ENCODE measurements around the gene EAF1.

- TF ChIP-seq HDGF (IDR thresholded peaks at IDR 0.05; ENCODE audit: borderline replicate concordance) (no peak), L3MBTL2 (conservative IDR thresholded peaks at IDR 0.05) (no peak), SP1 (IDR thresholded peaks at IDR 0.05) (no peak), BHLHE40 (IDR thresholded peaks at IDR 0.05; ENCODE audit: borderline replicate concordance) (no peak), SUZ12 (IDR thresholded peaks at IDR 0.05) (no peak), FOXM1 (IDR thresholded peaks at IDR 0.05; ENCODE audit: borderline replicate concordance) (no peak), FOXK2 (IDR thresholded peaks at IDR 0.05) (no peak), NFRKB (IDR thresholded peaks at IDR 0.05) (no peak), ARNT (IDR thresholded peaks at IDR 0.05) (no peak), CTBP1 (IDR thresholded peaks at IDR 0.05; ENCODE audit: borderline replicate concordance) (no peak), ELF4 (IDR thresholded peaks at IDR 0.05) (no peak), LEF1 (IDR thresholded peaks at IDR 0.05; ENCODE audit: borderline replicate concordance) (no peak), TARDBP (IDR thresholded peaks at IDR 0.05) (no peak), FOXA1 (IDR thresholded peaks at IDR 0.05) (no peak)
Measured at GRCh38 chr3:15390460-15390859, 36.9 kb upstream of the EAF1 start.

Measured in HEK293T (cell line).